KOPT-K1 (cell line): ENCODE results near the gene VEGFA.

Experiments used
- H3K27ac ChIP-seq: fragments of 200-600 bp; sonication (generic); 2 replicates; pipeline ENCODE4 v1.5.1; 2016; ENCODE audit warnings: antibody characterized with exemption, mild to moderate bottlenecking, low read depth, low read length; ENCODE audit not compliant: poor library complexity, severe bottlenecking
- H3K36me3 ChIP-seq: fragments of 200-600 bp; sonication (generic); 2 replicates; pipeline ENCODE4 v1.5.1; 2017; ENCODE audit warnings: antibody characterized with exemption, mild to moderate bottlenecking, low read length, moderate library complexity; ENCODE audit not compliant: insufficient read depth
- H3K9me3 ChIP-seq: fragments of 200-600 bp; sonication (generic); 2 replicates; pipeline ENCODE4 v1.5.1; 2017; ENCODE audit warnings: antibody characterized with exemption, low read length, mild to moderate bottlenecking; ENCODE audit not compliant: insufficient read depth, poor library complexity, severe bottlenecking

Gene VEGFA

GRCh38 chr6:43780941-43781928 lies 11.2 kb downstream of the VEGFA start:
- peaks cover 95% of the 10 kb centered on the region for H3K36me3 ChIP-seq
- H3K27ac ChIP-seq: no peak overlapping the region
- H3K9me3 ChIP-seq: no peaks in the 10 kb centered on the region

- H3K27ac ChIP-seq: no peak overlapping the region
- peaks cover 94% of the 10 kb centered on the region for H3K36me3 ChIP-seq
- no peaks in the 10 kb centered on the region for H3K9me3 ChIP-seq
Measured at GRCh38 chr6:43781941-43782704, 12.1 kb downstream of the VEGFA start.

- peaks cover 87% of the 10 kb centered on the region for H3K36me3 ChIP-seq
- H3K9me3 ChIP-seq: no peaks in the 10 kb centered on the region
- no peak overlapping the region for H3K27ac ChIP-seq
Measured at GRCh38 chr6:43782764-43783513, 12.9 kb downstream of the VEGFA start.

- no peaks in the 10 kb centered on the region for H3K9me3 ChIP-seq
- H3K27ac ChIP-seq: no peak overlapping the region
- H3K36me3 ChIP-seq: peaks cover 74% of the 10 kb centered on the region
Measured at GRCh38 chr6:43784049-43784855, 14.2 kb downstream of the VEGFA start.

- Histone ChIP-seq H3K27ac (no peak overlapping the region), H3K36me3 (peaks cover 63% of the 10 kb centered on the region), H3K9me3 (no peaks in the 10 kb centered on the region)
Measured at GRCh38 chr6:43785220-43785752, 15.3 kb downstream of the VEGFA start.

- Histone ChIP-seq H3K36me3 (peaks cover 57% of the 10 kb centered on the region), H3K27ac (no peak overlapping the region), H3K9me3 (no peaks in the 10 kb centered on the region)
Measured at GRCh38 chr6:43785904-43786303, 15.9 kb downstream of the VEGFA start.

- Histone ChIP-seq H3K27ac (no peak overlapping the region), H3K36me3 (peaks cover 49% of the 10 kb centered on the region), H3K9me3 (no peaks in the 10 kb centered on the region)
Measured at GRCh38 chr6:43786664-43787329, 16.8 kb downstream of the VEGFA start.

- peaks cover 34% of the 10 kb centered on the region for H3K36me3 ChIP-seq
- H3K27ac ChIP-seq: no peak overlapping the region
Measured at GRCh38 chr6:43788301-43788700, 18.3 kb downstream of the VEGFA start.

GRCh38 chr6:43789447-43789846 lies 19.4 kb downstream of the VEGFA start:
- Histone ChIP-seq H3K9me3 (no peaks in the 10 kb centered on the region), H3K36me3 (peaks cover 23% of the 10 kb centered on the region), H3K27ac (no peak overlapping the region)

More at GRCh38 chr6:43788301-43788700, 18.3 kb downstream of the VEGFA start:
- H3K9me3 ChIP-seq: no peaks in the 10 kb centered on the region

GRCh38 chr6:43790031-43790430 lies 20.0 kb downstream of the VEGFA start:
- H3K9me3 ChIP-seq: no peaks in the 10 kb centered on the region
- H3K36me3 ChIP-seq: peaks cover 18% of the 10 kb centered on the region
- no peak overlapping the region for H3K27ac ChIP-seq

GRCh38 chr6:43791745-43792422 lies 21.9 kb downstream of the VEGFA start:
- no peaks in the 10 kb centered on the region for H3K9me3 ChIP-seq
- H3K36me3 ChIP-seq: peaks cover 3% of the 10 kb centered on the region; the same call in 1 of the 2 replicates

GRCh38 chr6:43793154-43793874 lies 23.3 kb downstream of the VEGFA start:
- no peak overlapping the region for H3K27ac ChIP-seq
- H3K36me3 ChIP-seq: no peaks in the 10 kb centered on the region
- H3K9me3 ChIP-seq: no peaks in the 10 kb centered on the region

More at GRCh38 chr6:43791745-43792422, 21.9 kb downstream of the VEGFA start:
- H3K27ac ChIP-seq: no peak overlapping the region

- no peaks in the 10 kb centered on the region for H3K9me3 ChIP-seq
- no peaks in the 10 kb centered on the region for H3K36me3 ChIP-seq
- H3K27ac ChIP-seq: no peak overlapping the region
Measured at GRCh38 chr6:43793875-43794242, 23.8 kb downstream of the VEGFA start.
